GM11168 (cell line): ENCODE measurements around the gene MRPS35.

Experiments
- in situ Hi-C: fragments of 300-500 bp; cut with MboI; formaldehyde crosslinking; loops from one replicate; pipeline ENCODE4 v1.12.0; 2022; ENCODE audit warnings: low sequenced_read_pairs; ENCODE audit not compliant: unreplicated experiment

MRPS35 gene

DNA sequence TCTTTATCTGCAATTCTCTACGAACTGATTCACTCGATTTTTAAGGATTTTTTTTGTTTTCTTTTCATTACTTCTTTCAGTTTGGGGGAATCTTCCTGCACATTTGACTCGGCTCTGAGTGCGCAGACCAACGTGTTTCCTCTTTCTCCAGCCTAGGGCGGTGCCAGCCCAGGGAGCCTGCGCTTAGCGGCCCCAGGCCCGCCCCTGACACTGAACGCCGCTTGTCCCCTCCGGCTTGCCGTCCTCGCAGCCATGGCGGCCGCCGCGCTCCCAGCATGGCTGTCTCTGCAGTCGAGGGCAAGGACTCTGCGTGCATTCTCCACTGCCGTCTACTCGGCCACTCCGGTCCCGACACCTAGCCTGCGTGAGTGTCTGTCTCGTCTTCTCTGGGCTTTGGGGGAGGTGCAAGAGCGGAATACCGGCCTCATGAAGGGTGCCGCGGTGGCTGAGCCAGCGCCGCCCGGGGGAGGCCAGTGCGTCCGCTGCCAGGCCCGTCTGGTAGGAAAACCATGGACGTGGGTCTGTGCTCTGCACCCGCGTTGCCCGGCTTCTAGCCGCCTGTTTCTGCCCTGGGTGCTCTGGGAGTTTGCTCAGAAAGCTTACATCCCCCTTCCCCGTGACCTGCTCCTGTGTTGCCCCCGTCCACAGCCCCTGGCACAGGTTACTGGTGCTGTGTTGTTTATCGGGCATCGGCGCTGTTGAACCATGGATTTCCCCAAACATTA, at the start of gene MRPS35:
Gene MRPS35 (plus strand): TSS at position 241 of the 725 bp plus-strand sequence. CDS start 12 bp downstream, at position 253.
- in situ Hi-C loops, result no loop called here

GRCh38 chr12:27665704-27666103, 44.9 kb upstream of the MRPS35 start:
- in situ Hi-C loops, result no loop called here

GRCh38 chr12:27666510-27666909, 44.1 kb upstream of the MRPS35 start:
- in situ Hi-C loops, result no loop called here

DNA sequence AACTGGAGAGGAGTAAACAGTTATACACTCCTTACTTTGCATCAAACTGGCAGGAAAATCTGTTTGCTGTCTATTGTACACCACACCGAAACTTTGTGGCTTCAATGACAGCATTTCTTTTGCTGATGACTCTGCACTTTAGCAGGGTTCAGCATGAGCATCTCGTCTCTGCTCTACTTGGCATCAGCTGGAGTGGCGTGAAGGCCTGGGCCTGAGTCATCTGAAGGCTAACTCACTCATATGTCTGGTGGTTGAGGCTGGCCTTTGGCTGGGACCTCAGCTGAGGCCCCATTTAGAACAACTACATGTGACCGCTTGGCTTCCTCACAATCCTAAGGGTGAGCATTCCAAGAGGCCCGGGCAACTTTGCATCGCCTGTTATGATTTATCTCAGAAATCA, 43.1 kb upstream of the MRPS35 start:
- in situ Hi-C loops, result no loop called here

DNA sequence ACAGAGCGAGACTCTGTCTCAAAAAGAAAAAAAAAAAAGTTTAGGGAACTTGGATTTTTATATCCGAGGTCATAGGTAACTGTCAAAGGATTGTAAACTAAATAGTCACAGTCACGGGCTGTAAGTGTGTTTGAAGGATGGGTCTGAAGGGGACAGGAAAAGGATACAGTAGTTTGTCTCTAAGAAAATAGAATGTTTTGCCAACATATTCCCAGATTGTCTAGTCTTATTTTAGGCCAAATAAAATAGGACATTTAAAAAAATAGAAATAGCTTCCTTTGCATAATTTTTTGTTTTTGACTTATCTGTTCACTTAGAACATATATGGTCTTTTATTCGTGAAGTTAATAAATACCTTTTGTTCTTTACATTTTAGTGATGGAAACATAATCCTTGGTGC, 38.6 kb upstream of the MRPS35 start:
- in situ Hi-C loops, result no loop called here

DNA sequence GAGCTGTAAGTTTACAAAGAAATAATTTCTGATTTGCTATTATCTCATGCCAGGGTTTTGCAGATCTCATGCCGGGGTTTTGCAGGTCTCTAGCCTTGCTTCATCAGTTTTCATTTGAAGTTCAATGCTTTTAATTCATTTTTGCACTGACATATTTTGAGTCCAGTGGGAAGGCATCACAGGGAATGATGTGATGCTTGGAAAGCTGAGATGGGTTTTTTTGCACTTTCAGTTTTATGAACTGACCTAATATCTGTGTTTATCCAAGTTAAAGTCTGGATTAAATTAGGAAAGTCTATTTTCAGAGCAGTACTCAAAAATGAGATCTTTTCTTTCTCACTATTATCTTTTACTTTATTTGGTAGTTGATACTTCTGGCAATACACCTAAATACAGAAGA, 38.0 kb upstream of the MRPS35 start:
- in situ Hi-C loops, result no loop called here

DNA sequence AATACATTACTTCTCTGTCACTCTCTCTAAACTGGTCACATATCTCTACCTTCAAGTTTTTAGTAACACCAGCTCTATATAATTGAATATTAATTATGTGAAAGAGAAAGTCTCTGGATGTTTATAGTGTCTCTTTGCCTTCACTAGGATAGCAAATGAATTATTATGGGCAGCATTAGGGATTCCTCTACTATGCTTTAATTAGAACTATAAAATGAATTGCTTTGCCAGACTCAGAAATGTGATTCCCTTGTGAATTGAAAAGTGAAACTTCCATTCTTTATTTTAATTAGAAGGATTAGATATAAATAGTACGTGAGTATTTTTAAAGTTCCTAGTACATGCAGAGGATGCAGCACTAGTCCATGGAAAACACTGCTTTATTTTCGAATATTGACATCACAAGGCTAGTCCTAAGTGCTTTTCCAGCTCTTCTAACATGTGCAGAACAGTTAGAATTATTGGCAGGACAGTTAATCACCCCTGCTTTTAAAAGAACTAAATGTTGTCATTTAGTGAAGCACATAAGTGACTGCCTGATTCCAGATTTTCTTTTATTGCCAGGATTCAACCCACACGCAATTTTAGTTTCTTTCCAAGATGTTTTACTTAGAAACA, 37.4 kb upstream of the MRPS35 start:
- in situ Hi-C loops, result no loop called here

DNA sequence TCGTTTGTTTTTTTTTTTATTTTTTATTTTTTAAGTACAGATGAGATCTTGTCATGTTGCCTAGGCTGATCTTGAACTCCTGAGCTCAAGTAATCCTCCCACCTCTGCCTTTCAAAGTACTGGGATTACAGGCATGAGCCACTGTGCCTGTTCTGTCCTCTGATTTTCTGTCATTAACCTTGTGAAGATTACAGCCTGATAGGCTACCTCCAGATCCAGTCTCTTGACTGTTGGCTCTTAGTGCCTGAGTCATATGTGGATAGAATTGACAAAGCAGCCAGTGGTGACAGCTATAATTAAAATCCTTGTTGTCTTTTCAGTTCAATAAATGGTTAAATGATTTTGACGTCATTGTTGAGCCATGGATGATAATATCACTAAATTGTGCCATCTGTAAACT, 35.6 kb upstream of the MRPS35 start:
- in situ Hi-C loops, result no loop called here

DNA sequence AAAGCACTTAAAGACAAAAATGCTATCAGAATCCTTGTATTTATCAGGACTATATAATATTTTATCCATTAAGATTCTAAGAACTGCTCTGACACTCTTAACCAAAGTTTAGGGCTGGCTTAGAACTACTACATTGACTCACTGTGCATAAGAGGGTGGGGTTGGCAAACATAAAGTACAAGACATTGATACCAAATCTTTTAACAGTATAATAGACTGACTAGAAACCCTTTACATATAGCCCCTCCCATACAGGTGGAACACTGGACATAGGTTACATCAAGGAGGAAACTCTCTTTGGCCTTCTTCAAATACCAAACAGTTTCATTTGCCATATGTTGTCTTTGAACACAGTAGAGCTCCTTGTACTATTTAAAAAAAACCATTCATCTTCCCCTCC, 30.0 kb upstream of the MRPS35 start:
- in situ Hi-C loops, result no loop called here

DNA sequence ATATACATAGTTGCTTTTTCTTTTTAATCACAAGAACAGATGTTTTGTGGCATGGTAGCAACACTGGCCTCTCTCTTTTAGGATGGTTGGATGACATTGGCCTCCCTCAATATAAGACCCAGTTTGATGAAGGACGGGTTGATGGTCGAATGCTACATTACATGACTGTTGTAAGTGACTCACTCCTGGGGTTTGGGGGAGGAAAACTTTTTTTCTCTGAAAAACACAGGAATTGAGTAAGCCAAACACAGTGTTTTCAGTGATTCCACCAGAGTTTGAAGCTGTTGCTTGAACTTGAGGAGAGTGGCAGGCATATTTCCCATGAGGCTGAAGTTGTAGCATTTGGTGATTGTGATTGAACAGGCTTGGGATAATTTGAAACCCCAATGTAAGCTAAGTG, 28.1 kb upstream of the MRPS35 start:
- in situ Hi-C loops, result no loop called here

GRCh38 chr12:27685274-27685673, 25.4 kb upstream of the MRPS35 start:
- in situ Hi-C loops, result no loop called here

- in situ Hi-C loops, result no loop called here
Measured at GRCh38 chr12:27686147-27686546, 24.5 kb upstream of the MRPS35 start.

DNA sequence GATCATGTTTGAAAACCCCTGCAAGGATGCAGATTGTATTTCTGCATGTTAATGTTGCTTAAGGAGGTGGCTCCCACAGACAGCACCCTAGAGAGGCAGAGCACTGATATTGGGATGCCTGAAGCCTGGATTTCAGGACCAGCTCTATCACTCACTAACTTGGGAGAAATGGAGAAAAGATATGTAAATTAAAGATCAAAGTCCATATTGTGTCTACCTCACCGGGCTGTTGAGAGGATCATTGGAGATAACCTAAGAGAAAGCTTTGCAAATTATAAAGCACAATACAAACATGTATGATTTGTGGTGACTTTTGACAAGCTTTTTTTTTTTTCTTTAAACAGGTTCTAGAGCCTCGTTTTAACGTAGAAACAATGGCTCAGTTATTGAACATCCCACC, 22.0 kb upstream of the MRPS35 start:
- in situ Hi-C loops, result no loop called here

DNA sequence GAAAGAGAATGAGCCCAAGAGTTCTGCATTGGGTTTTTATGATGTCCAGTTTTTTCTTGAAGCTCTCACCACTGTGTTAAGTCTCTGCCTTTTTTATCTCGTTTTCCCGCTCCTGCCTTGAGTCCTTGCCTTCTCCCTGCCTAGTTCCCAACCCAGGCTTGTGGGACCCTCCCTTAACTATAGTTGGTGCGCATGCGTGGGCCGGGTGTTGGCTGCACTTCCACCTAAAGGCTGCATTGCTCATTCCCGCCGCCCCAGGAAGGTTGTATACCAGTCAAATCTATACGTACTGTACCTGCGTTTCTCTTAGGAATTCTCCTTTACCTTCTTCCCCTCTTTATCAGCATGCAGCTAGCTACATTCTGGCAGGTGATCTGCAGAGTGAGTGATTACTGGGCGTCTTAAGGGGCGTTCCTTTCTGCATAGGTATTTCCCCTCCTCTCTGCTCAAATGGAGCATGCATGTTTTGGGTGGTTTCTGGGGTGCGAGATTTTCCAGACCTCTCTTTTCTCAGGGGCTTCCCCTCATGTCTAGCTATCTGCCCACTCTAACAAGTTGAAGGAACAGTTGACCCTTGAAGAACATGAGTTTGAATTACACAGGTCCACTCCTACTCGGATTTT, 21.0 kb upstream of the MRPS35 start:
- in situ Hi-C loops, result no loop called here

- in situ Hi-C loops, result no loop called here
Measured at GRCh38 chr12:27693403-27693802, 17.2 kb upstream of the MRPS35 start.

GRCh38 chr12:27695556-27696292, 14.9 kb upstream of the MRPS35 start:
- in situ Hi-C loops, result no loop called here

DNA sequence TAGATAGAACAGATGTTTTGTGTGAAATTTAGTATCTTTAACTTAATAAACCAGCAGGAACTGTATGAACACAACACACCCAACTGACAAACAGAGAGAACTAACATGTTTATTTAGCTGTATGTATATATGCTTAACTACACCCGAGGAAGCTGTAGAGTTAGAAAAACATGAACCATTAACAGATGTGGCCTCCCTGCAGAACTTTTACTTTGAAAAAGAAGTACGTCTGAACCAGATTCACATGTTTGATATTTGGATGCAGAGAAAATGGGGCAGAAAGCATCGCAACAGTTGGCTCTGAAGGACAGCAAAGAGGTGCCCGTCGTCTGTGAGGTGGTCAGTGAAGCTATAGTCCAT, 14.4 kb upstream of the MRPS35 start, which contains the start of gene REP15:
Gene REP15 (plus strand): TSS at position 155 of the 360 bp plus-strand sequence. CDS start 116 bp downstream, at position 271.
- in situ Hi-C loops, result no loop called here

DNA sequence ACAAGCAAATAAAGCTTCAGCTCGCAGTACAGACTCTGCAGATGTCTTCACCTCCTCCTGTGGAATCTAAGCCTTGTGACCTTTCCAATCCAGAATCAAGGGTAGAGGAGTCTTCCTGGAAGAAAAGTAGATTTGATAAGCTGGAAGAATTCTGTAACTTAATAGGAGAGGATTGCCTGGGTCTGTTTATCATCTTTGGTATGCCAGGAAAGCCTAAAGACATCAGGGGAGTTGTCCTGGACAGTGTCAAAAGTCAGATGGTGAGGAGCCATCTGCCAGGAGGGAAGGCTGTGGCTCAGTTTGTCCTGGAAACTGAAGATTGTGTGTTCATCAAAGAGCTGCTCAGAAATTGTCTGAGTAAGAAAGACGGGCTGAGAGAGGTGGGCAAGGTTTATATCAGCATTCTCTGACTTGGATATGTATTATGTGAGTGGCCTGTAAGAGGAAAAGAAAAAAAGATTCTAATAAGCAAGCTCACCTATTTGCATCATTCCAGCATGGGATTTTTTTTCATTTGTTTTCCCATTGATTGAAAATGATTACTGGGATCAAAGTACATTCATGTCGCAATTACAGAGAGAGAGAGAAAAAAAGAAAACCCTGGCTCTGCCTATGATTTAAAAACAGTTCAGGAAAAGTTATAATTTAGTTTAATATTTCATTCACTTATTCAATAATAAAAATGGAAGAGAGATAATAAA, 13.6 kb upstream of the MRPS35 start:
- in situ Hi-C loops, result no loop called here

GRCh38 chr12:27703720-27704452, 6.7 kb upstream of the MRPS35 start:
- in situ Hi-C loops, result no loop called here

- in situ Hi-C loops, result no loop called here
Measured at GRCh38 chr12:27705263-27705662, 5.4 kb upstream of the MRPS35 start.
